Parathyroid adenoma (tissue), 2 donors: ENCODE results near the gene EPHB1.

Experiments
- H2AFZ ChIP-seq: fragments of 300-600 bp; sonication (generic); one replicate; pipeline ENCODE4 v1.7.0; 2017; ENCODE audit warnings: antibody characterized with exemption, mild to moderate bottlenecking
- H3K27ac ChIP-seq: fragments of 300-600 bp; sonication (generic); one replicate; pipeline ENCODE4 v1.7.0; 2017
- H3K27me3 ChIP-seq: fragments of 300-600 bp; sonication (generic); one replicate; pipeline ENCODE4 v1.7.0; 2017; ENCODE audit warnings: low read length; ENCODE audit not compliant: control insufficient read depth, insufficient read depth
- H3K36me3 ChIP-seq: fragments of 300-600 bp; sonication (generic); one replicate; pipeline ENCODE4 v1.7.0; 2017; ENCODE audit warnings: low read length; ENCODE audit not compliant: control insufficient read depth, insufficient read depth
- H3K4me1 ChIP-seq: fragments of 300-600 bp; sonication (generic); one replicate; pipeline ENCODE4 v1.7.0; 2017; ENCODE audit warnings: control low read depth
- H3K4me2 ChIP-seq: fragments of 300-600 bp; sonication (generic); one replicate; pipeline ENCODE4 v1.7.0; 2017; ENCODE audit warnings: low read length
- H3K4me3 ChIP-seq: fragments of 300-600 bp; sonication (generic); one replicate; pipeline ENCODE4 v1.7.0; 2017; ENCODE audit warnings: low read depth, low read length
- H3K79me2 ChIP-seq: fragments of 300-600 bp; sonication (generic); one replicate; pipeline ENCODE4 v1.7.0; 2017; ENCODE audit warnings: control low read depth
- H3K9ac ChIP-seq: fragments of 300-600 bp; sonication (generic); one replicate; pipeline ENCODE4 v1.7.0; 2017; ENCODE audit warnings: mild to moderate bottlenecking
- H3K9me3 ChIP-seq: fragments of 300-600 bp; sonication (generic); one replicate; pipeline ENCODE4 v1.7.0; 2017; ENCODE audit warnings: low read length; ENCODE audit not compliant: control insufficient read depth
- TF ChIP-seq, protein P1 (sequence below): fragments of 300-600 bp; sonication (generic); IDR thresholded peaks from one replicate; pipeline ENCODE4 v1.7.0; 2017; ENCODE audit warnings: antibody characterized with exemption, mild to moderate bottlenecking
- donor health status: primary hyperparathyroidism.

EPHB1 gene

DNA sequence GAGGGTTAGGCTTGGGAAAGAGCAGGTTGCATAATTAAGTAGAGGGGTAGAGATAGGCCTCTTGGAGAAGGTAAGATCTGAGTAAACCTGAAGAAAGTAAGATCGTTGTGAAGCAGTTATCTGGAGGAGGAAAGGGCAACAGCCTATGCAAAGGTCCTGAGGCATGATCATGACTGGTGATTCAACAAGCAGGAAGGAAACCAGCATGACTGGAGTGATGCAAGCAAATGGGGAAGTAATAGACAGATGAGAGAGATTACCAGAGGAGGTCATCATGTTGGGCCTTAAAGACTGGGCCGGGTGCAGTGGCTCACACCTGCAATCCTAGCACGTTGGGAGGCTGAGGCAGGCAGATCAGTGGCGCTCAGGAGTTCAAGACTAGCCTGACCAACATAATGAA, 360.2 kb downstream of the EPHB1 start:
- no peak overlapping the region for H2AFZ ChIP-seq
- no peak overlapping the region for H3K9ac ChIP-seq
- H3K27ac ChIP-seq, result no peak overlapping the region
- H3K9me3 ChIP-seq, result no peaks in the 10 kb centered on the region
- no peaks in the 10 kb centered on the region for H3K27me3 ChIP-seq
- no peaks in the 10 kb centered on the region for H3K79me2 ChIP-seq
- H3K4me3 ChIP-seq, result no peak overlapping the region
- H3K36me3 ChIP-seq, result no peaks in the 10 kb centered on the region
- no peaks in the 10 kb centered on the region for H3K4me1 ChIP-seq
- TF ChIP-seq, protein P1, sequence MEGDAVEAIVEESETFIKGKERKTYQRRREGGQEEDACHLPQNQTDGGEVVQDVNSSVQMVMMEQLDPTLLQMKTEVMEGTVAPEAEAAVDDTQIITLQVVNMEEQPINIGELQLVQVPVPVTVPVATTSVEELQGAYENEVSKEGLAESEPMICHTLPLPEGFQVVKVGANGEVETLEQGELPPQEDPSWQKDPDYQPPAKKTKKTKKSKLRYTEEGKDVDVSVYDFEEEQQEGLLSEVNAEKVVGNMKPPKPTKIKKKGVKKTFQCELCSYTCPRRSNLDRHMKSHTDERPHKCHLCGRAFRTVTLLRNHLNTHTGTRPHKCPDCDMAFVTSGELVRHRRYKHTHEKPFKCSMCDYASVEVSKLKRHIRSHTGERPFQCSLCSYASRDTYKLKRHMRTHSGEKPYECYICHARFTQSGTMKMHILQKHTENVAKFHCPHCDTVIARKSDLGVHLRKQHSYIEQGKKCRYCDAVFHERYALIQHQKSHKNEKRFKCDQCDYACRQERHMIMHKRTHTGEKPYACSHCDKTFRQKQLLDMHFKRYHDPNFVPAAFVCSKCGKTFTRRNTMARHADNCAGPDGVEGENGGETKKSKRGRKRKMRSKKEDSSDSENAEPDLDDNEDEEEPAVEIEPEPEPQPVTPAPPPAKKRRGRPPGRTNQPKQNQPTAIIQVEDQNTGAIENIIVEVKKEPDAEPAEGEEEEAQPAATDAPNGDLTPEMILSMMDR, result no peak
- H3K4me2 ChIP-seq, result no peak overlapping the region

DNA sequence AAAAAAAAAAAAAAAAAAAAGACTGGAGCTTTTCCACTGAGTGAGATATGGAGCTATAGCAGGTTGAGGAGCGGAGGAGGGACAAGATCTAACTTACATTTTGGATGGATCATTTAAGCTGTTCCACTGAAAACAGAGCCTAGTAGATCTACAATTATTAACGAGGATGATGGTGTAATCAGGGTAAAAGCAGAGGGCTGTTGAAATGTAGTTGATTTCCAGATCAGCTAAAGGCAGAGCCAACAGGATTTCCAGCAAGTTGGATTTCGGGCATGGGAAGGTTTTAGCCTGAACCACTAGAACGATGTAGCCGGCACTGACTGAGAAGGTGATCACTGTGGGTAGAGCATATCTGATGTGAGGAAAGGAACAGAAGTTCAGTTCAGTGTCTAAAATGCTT, 360.7 kb downstream of the EPHB1 start:
- Histone ChIP-seq H3K79me2 (no peaks in the 10 kb centered on the region), H3K27ac (no peak overlapping the region), H3K27me3 (no peaks in the 10 kb centered on the region), H3K4me1 (no peaks in the 10 kb centered on the region), H3K9me3 (no peaks in the 10 kb centered on the region), H3K4me3 (no peak overlapping the region), H3K36me3 (no peaks in the 10 kb centered on the region), H3K4me2 (no peak overlapping the region), H3K9ac (no peak overlapping the region), H2AFZ (no peak overlapping the region)
- TF ChIP-seq, protein P1, result no peak

DNA sequence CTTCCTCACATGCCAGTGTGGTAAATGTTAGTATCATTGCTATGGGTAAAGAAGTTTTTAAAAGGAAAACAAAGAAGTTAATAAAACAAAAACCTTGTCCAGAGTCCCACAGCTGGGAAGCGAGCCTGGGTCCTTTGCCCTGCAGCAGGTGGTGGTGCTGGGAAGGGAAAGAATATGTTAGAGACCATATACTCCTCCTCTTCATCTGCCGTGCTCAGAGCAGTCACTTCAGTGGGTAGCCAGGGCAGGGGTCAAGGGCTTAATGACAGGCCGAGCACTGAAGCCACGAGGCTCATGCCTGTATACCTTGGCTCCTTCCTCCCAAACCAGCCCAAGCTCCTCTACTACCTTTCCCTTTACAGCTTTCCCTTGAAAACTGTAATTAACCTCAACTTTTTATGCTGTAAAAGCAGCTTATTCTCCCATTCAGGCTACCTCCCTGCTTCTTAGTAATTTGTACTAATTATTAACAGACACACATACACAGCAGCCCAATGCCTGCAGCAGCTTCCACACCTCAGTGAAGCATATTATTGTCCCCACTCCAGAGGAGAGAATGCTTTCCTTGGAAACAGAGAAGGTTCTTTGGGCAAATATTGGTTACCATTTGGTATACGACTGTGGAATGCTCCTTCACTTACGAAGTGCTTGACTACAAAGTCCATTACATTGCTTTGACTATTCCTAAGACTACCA, 362.1 kb downstream of the EPHB1 start:
- Histone ChIP-seq H3K4me1 (no peaks in the 10 kb centered on the region), H3K4me3 (no peak overlapping the region), H3K79me2 (no peaks in the 10 kb centered on the region), H3K36me3 (no peaks in the 10 kb centered on the region), H3K9ac (no peak overlapping the region), H3K9me3 (no peaks in the 10 kb centered on the region), H3K27ac (no peak overlapping the region), H2AFZ (no peak overlapping the region), H3K27me3 (no peaks in the 10 kb centered on the region), H3K4me2 (no peak overlapping the region)
- TF ChIP-seq, protein P1, result no peak

DNA sequence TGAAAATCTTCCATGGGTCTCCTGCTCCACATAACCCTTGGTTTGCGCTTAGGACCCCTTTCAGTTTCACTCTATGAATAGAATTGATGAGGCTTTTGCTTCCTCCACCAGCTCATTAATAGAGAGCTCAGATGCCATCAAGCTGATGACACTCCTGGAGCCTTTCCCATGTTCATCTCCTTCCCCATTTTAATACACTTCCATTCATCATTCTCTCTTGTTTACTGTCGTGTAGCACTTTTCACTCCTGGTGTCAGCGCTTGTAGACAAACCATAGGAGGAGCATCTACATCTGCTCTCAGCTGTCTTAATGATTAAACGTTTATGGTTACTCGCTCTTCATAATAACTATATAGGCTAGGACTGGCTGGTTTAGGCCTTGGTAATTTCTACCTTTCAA, 363.5 kb downstream of the EPHB1 start:
- H3K36me3 ChIP-seq, result no peaks in the 10 kb centered on the region
- no peaks in the 10 kb centered on the region for H3K9me3 ChIP-seq
- H3K79me2 ChIP-seq, result no peaks in the 10 kb centered on the region
- no peak overlapping the region for H3K4me3 ChIP-seq
- no peak overlapping the region for H2AFZ ChIP-seq
- H3K9ac ChIP-seq, result no peak overlapping the region
- H3K27me3 ChIP-seq, result no peaks in the 10 kb centered on the region
- TF ChIP-seq, protein P1, result no peak
- no peak overlapping the region for H3K27ac ChIP-seq
- no peaks in the 10 kb centered on the region for H3K4me1 ChIP-seq
- no peak overlapping the region for H3K4me2 ChIP-seq

DNA sequence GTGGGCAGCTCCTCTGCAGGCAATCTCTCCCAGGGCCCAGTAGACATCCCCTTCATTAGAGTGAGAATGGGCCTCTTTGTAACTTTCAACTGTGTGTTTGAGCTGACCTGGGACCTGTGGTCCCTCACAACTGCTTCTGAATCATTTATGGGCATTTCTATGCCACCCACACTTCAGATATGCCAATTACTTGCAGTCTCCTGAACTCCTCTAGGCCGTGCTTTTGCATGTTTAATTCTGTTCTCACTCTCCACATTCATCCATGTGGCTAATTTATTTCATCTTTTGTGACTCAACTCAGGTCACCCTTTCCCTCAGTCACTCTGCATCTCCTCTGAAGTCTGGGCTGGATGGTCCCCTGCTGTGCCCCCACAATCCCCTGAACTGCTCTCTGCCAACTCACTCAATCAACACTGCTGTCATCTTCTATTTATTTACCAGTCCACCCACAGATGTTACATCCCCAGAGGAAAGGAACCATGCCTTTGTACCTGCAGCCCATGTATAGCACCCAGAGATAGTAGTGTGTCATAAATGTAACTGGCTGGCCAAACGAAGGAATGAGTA, 364.7 kb downstream of the EPHB1 start:
- Histone ChIP-seq H3K9me3 (no peaks in the 10 kb centered on the region), H3K36me3 (no peaks in the 10 kb centered on the region), H3K4me1 (no peaks in the 10 kb centered on the region), H3K27me3 (no peaks in the 10 kb centered on the region), H3K4me2 (no peak overlapping the region), H3K9ac (no peak overlapping the region), H2AFZ (no peak overlapping the region), H3K79me2 (no peaks in the 10 kb centered on the region), H3K27ac (no peak overlapping the region), H3K4me3 (no peak overlapping the region)
- TF ChIP-seq, protein P1, result no peak
